ENCODE results near the gene FSTL4. TPM values are rescaled to one million over a fixed set of nuclear protein-coding genes. Genes with fewer than 3 reads are reported as not detected.

Gene FSTL4
- polyA plus RNA-seq, 1 donor from 2014 or later = 0.57 TPM

DNA sequence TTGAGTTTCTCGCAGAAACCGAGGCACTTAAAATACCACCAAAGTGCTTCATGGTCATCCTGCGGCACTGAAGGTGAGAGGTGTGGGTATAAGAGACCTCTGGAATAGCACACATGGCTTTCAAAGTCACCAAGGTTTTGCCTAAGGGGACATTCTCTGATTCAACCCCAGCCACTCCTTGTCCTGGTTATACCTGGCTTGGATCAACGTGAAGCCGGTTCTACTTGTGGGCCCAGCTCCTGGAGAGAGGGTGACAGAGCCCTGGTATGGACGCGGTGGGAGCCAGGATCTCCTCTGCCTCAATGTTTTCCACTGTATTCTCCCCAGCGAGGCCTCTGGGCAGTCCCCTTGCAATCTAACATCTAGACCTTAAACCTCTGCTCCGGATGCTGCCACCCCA lies 132.0 kb downstream of the FSTL4 start:
- Histone ChIP-seq H3K27me3 (ENCODE audit: insufficient read depth, low read depth, low read length) (no peaks in the 10 kb centered on the region), H3K9me2 (ENCODE audit: insufficient read depth, low read length) (no peaks in the 10 kb centered on the region), H3K79me2 (replicated peaks; ENCODE audit: insufficient read depth, low read length) (no peaks in the 10 kb centered on the region), H3K27ac (ENCODE audit: low read length) (no peak overlapping the region), H3K36me3 (ENCODE audit: insufficient read depth, low read length) (no peaks in the 10 kb centered on the region), H3K4me2 (ENCODE audit: low read length) (no peak overlapping the region), H4K20me1 (ENCODE audit: insufficient read depth) (no peaks in the 10 kb centered on the region), H3K4me3 (ENCODE audit: low read length) (no peak overlapping the region), H2AFZ (ENCODE audit: low read depth, low read length) (no peak overlapping the region), H3K9me3 (ENCODE audit: low read length) (no peaks in the 10 kb centered on the region), H3K9ac (ENCODE audit: low read length) (no peak overlapping the region), H3F3A (ENCODE audit: insufficient read depth, low read length, poor library complexity, severe bottlenecking) (no peaks in the 10 kb centered on the region)
- TF ChIP-seq POLR2AphosphoS5 (IDR thresholded peaks at IDR 0.05) = no peak
- TF ChIP-seq, protein P1, sequence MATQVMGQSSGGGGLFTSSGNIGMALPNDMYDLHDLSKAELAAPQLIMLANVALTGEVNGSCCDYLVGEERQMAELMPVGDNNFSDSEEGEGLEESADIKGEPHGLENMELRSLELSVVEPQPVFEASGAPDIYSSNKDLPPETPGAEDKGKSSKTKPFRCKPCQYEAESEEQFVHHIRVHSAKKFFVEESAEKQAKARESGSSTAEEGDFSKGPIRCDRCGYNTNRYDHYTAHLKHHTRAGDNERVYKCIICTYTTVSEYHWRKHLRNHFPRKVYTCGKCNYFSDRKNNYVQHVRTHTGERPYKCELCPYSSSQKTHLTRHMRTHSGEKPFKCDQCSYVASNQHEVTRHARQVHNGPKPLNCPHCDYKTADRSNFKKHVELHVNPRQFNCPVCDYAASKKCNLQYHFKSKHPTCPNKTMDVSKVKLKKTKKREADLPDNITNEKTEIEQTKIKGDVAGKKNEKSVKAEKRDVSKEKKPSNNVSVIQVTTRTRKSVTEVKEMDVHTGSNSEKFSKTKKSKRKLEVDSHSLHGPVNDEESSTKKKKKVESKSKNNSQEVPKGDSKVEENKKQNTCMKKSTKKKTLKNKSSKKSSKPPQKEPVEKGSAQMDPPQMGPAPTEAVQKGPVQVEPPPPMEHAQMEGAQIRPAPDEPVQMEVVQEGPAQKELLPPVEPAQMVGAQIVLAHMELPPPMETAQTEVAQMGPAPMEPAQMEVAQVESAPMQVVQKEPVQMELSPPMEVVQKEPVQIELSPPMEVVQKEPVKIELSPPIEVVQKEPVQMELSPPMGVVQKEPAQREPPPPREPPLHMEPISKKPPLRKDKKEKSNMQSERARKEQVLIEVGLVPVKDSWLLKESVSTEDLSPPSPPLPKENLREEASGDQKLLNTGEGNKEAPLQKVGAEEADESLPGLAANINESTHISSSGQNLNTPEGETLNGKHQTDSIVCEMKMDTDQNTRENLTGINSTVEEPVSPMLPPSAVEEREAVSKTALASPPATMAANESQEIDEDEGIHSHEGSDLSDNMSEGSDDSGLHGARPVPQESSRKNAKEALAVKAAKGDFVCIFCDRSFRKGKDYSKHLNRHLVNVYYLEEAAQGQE (IDR thresholded peaks at IDR 0.05; ENCODE audit: borderline replicate concordance) = no peak
- TF ChIP-seq SMC3 (conservative IDR thresholded peaks at IDR 0.05; ENCODE audit: poor library complexity) = no peak
- no peak for TF ChIP-seq TAF1 (IDR thresholded peaks at IDR 0.05; ENCODE audit: low read depth)
- no peak for TF ChIP-seq RAD21 (conservative IDR thresholded peaks at IDR 0.05)
- no peak for TF ChIP-seq MXI1 (conservative IDR thresholded peaks at IDR 0.05; ENCODE audit: poor library complexity, severe bottlenecking)
- no peak for TF ChIP-seq EP300 (conservative IDR thresholded peaks at IDR 0.05; ENCODE audit: poor library complexity, severe bottlenecking)
- TF ChIP-seq, protein P2, sequence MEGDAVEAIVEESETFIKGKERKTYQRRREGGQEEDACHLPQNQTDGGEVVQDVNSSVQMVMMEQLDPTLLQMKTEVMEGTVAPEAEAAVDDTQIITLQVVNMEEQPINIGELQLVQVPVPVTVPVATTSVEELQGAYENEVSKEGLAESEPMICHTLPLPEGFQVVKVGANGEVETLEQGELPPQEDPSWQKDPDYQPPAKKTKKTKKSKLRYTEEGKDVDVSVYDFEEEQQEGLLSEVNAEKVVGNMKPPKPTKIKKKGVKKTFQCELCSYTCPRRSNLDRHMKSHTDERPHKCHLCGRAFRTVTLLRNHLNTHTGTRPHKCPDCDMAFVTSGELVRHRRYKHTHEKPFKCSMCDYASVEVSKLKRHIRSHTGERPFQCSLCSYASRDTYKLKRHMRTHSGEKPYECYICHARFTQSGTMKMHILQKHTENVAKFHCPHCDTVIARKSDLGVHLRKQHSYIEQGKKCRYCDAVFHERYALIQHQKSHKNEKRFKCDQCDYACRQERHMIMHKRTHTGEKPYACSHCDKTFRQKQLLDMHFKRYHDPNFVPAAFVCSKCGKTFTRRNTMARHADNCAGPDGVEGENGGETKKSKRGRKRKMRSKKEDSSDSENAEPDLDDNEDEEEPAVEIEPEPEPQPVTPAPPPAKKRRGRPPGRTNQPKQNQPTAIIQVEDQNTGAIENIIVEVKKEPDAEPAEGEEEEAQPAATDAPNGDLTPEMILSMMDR (IDR thresholded peaks at IDR 0.05; ENCODE audit: poor library complexity, severe bottlenecking) = no peak

DNA sequence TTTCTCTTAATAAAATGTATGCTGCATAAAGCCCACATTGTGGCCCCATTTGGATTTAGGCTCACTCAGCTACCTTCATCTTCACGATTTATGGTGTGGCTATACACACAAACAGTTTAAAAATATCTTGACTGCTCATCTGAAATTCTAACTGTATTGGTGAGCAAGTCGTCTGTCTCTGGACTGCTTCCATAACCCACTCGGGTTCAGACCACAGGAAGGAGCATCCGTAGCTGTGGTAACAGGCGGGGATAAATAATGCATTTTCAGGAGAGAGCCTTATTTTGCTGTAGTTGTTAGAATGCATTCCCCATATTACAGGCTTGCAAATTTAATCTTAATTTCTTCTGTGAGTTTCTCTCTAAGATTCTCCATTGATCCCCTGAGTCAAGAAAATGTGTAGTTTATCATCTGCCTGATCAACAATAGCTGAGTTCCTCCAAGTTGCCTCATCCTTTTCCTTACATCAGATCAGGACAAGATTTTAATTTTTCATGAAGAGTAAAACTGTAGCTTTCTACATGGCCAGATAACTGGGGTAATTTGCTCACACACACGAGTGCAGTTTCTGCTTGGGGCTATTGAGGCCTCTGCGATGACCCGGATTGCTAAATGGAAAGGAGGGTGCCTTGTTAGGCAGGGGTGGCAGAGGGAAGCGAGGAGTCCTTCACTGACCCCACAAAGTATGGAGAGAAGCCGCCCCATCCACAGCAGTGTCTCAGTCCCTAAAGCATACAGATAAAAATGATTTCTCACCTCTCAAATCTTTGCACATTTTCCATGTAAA lies 133.9 kb downstream of the FSTL4 start:
- no peaks in the 10 kb centered on the region for H3K27me3 ChIP-seq (ENCODE audit: insufficient read depth, low read depth, low read length)
- H3F3A ChIP-seq (ENCODE audit: insufficient read depth, low read length, poor library complexity, severe bottlenecking) = no peaks in the 10 kb centered on the region
- H2AFZ ChIP-seq (ENCODE audit: low read depth, low read length) = no peak overlapping the region
- no peaks in the 10 kb centered on the region for H3K9me3 ChIP-seq (ENCODE audit: low read length)
- H3K27ac ChIP-seq (ENCODE audit: low read length) = no peak overlapping the region
- no peaks in the 10 kb centered on the region for H3K79me2 ChIP-seq (replicated peaks; ENCODE audit: insufficient read depth, low read length)
- TF ChIP-seq TAF1 (IDR thresholded peaks at IDR 0.05; ENCODE audit: low read depth) (no peak), MXI1 (conservative IDR thresholded peaks at IDR 0.05; ENCODE audit: poor library complexity, severe bottlenecking) (no peak), EZH2 (IDR thresholded peaks at IDR 0.05; ENCODE audit: borderline replicate concordance, insufficient read depth, low read length, poor library complexity, severe bottlenecking) (no peak), EP300 (conservative IDR thresholded peaks at IDR 0.05; ENCODE audit: poor library complexity, severe bottlenecking) (no peak), POLR2AphosphoS5 (IDR thresholded peaks at IDR 0.05) (no peak), RAD21 (conservative IDR thresholded peaks at IDR 0.05) (no peak), SMC3 (conservative IDR thresholded peaks at IDR 0.05; ENCODE audit: poor library complexity) (no peak)
- TF ChIP-seq, protein P1 (IDR thresholded peaks at IDR 0.05; ENCODE audit: borderline replicate concordance) = no peak
- TF ChIP-seq, protein P2 (IDR thresholded peaks at IDR 0.05; ENCODE audit: poor library complexity, severe bottlenecking) = no peak
- H3K4me3 ChIP-seq (ENCODE audit: low read length) = no peak overlapping the region
- H3K9me2 ChIP-seq (ENCODE audit: insufficient read depth, low read length) = no peaks in the 10 kb centered on the region
- H3K36me3 ChIP-seq (ENCODE audit: insufficient read depth, low read length) = no peaks in the 10 kb centered on the region
- no peaks in the 10 kb centered on the region for H4K20me1 ChIP-seq (ENCODE audit: insufficient read depth)
- H3K9ac ChIP-seq (ENCODE audit: low read length) = no peak overlapping the region
- H3K4me2 ChIP-seq (ENCODE audit: low read length) = no peak overlapping the region

Data from neural cell (in vitro differentiated cells).